SK-N-SH (cell line): ENCODE measurements around the gene TGM5.

Source experiments
- CHD2 ChIP-seq: fragments of 150-350 bp; IDR thresholded peaks from 2 replicates; pipeline ENCODE4 v1.6.1; 2018; ENCODE audit warnings: low read length; ENCODE audit not compliant: partially characterized antibody
- CTCF ChIP-seq: fragments of 200-600 bp; sonication (generic); IDR thresholded peaks from 2 replicates; pipeline ENCODE4 v1.6.1; 2017; ENCODE audit warnings: antibody characterized with exemption, mild to moderate bottlenecking, moderate library complexity
- FOSL2 ChIP-seq: IDR thresholded peaks from 2 replicates; pipeline ENCODE4 v1.4.0; 2012; ENCODE audit warnings: low read depth, mild to moderate bottlenecking, moderate library complexity, borderline replicate concordance
- GATA2 ChIP-seq: sonication (generic); formaldehyde crosslinking; IDR thresholded peaks from 2 replicates; pipeline ENCODE4 v1.5.0; 2020; ENCODE audit warnings: mild to moderate bottlenecking, missing genetic modification reagents
- MEF2A ChIP-seq: IDR thresholded peaks from 2 replicates; pipeline ENCODE4 v1.4.0; 2012; ENCODE audit warnings: low read depth, borderline replicate concordance
- POLR2AphosphoS5 ChIP-seq: IDR thresholded peaks from 2 replicates; pipeline ENCODE4 v1.6.1; 2012; ENCODE audit warnings: low read depth, low read length
- RCOR1 ChIP-seq: fragments of 150-350 bp; IDR thresholded peaks from 2 replicates; pipeline ENCODE4 v1.6.1; 2017; ENCODE audit warnings: antibody characterized with exemption, low read length
- RFX5 ChIP-seq: IDR thresholded peaks from 2 replicates; pipeline ENCODE4 v1.6.1; 2012; ENCODE audit warnings: mild to moderate bottlenecking, improper control_type of control experiment, low read length
- SIN3A ChIP-seq: IDR thresholded peaks from 2 replicates; pipeline ENCODE4 v1.6.1; 2012; ENCODE audit warnings: low read depth, mild to moderate bottlenecking, low read length, moderate library complexity, borderline replicate concordance
- SMC3 ChIP-seq: IDR thresholded peaks from 2 replicates; pipeline ENCODE4 v1.6.1; 2012; ENCODE audit warnings: low read depth, low read length, improper control_type of control experiment
- TAF1 ChIP-seq: IDR thresholded peaks from 2 replicates; pipeline ENCODE4 v1.6.1; 2012; ENCODE audit warnings: low read depth, mild to moderate bottlenecking, low read length, moderate library complexity, borderline replicate concordance
- ZBTB33 ChIP-seq: IDR thresholded peaks from 2 replicates; pipeline ENCODE4 v1.4.0; 2012; ENCODE audit warnings: low read depth, borderline replicate concordance

GRCh38 chr15:43206054-43206453 lies 60.7 kb downstream of the TGM5 start:
- TF ChIP-seq POLR2AphosphoS5 (no peak), MEF2A (no peak), GATA2 (CRISPR knock-in tag) (no peak), CHD2 (no peak), CTCF (no peak), RCOR1 (no peak), ZBTB33 (no peak), RFX5 (no peak), SMC3 (no peak), FOSL2 (no peak), SIN3A (no peak), TAF1 (no peak)
